CD8-positive, alpha-beta memory T cell (primary cell): ENCODE measurements around the gene CPNE4. TPM values are rescaled to one million over a fixed set of nuclear protein-coding genes. Genes with fewer than 3 reads are reported as not detected.
"Not testable (repeated sequence)": the region's sequence is repeated elsewhere in the genome, so short reads cannot be mapped to it uniquely, and the experiment has no call there.

Experiments used
- CTCF ChIA-PET: fragments of 350-600 bp; sonication (Branson Sonifier 250); formaldehyde crosslinking; loops from one replicate; lab custom pipeline; 2021; ENCODE audit warnings: antibody characterized with exemption; lab: Charles Lee
- POLR2A ChIA-PET: fragments of 350-600 bp; sonication (Branson Sonifier 250); formaldehyde crosslinking; loops from one replicate; lab custom pipeline; 2021; ENCODE audit warnings: antibody characterized with exemption; lab: Charles Lee
- DNase-seq, 5 donors: peaks; one replicate each; pipeline versions ENCODE4 v3.0.0 to v3.0.0-alpha.2; 2020 to 2022; ENCODE audit warnings: mixed read lengths in 1 of 5
- H3K27ac ChIP-seq: one replicate; pipeline ENCODE4 v1.7.0; 2013; ENCODE audit warnings: low read depth, mild to moderate bottlenecking, low read length, moderate library complexity
- H3K27me3 ChIP-seq: 2 replicates; pipeline ENCODE4 v1.7.0; 2013; ENCODE audit warnings: low read length, mild to moderate bottlenecking; ENCODE audit not compliant: insufficient read depth, poor library complexity, severe bottlenecking
- H3K36me3 ChIP-seq: 2 replicates; pipeline ENCODE4 v1.7.0; 2013; ENCODE audit warnings: mild to moderate bottlenecking, low read length, moderate library complexity; ENCODE audit not compliant: insufficient read depth
- H3K4me1 ChIP-seq: 2 replicates; pipeline ENCODE4 v1.7.0; 2013; ENCODE audit warnings: mild to moderate bottlenecking, low read length, moderate library complexity; ENCODE audit not compliant: insufficient read depth
- H3K4me3 ChIP-seq: 2 replicates; pipeline ENCODE4 v1.7.0; 2013; ENCODE audit warnings: mild to moderate bottlenecking, low read length
- H3K9me3 ChIP-seq: 2 replicates; pipeline ENCODE4 v1.7.0; 2013; ENCODE audit warnings: mild to moderate bottlenecking, low read length
- H3K27ac Mint-ChIP-seq, 8 donors: one replicate each; pipeline ENCODE4 v1.8.0; 2020 to 2021; ENCODE audit warnings: mixed read lengths in 8 of 8, mild to moderate bottlenecking in 6 of 8, inconsistent platforms in 3 of 8, moderate library complexity in 3 of 8
- H3K27me3 Mint-ChIP-seq, 2 donors: one replicate each; pipeline ENCODE4 v1.8.0; 2020 to 2021; ENCODE audit warnings: mixed read lengths in 2 of 2, mild to moderate bottlenecking in 1 of 2, moderate library complexity in 1 of 2
- H3K36me3 Mint-ChIP-seq, 3 donors: one replicate each; pipeline ENCODE4 v1.8.0; 2020 to 2021; ENCODE audit warnings: mixed read lengths in 3 of 3, inconsistent platforms in 1 of 3, mild to moderate bottlenecking in 1 of 3
- H3K4me1 Mint-ChIP-seq, 3 donors: one replicate each; pipeline ENCODE4 v1.8.0; 2020 to 2021; ENCODE audit warnings: mixed read lengths in 3 of 3, inconsistent platforms in 1 of 3, mild to moderate bottlenecking in 1 of 3
- H3K4me3 Mint-ChIP-seq, 7 donors: one replicate each; pipeline ENCODE4 v1.8.0; 2020 to 2021; ENCODE audit warnings: mixed read lengths in 7 of 7, mild to moderate bottlenecking in 6 of 7, moderate library complexity in 4 of 7, inconsistent platforms in 2 of 7
- H3K9me3 Mint-ChIP-seq, 5 donors: one replicate each; pipeline ENCODE4 v1.8.0; 2020 to 2022; ENCODE audit warnings: mixed read lengths in 5 of 5, mild to moderate bottlenecking in 3 of 5, moderate library complexity in 2 of 5, inconsistent platforms in 1 of 5
- polyA plus RNA-seq: library from polyadenylated mRNA; unstranded; fragments of 300-500 nt; fragmentation: Illumina TruSeq; gene quantifications from one replicate; pipeline ENCODE4 v1.2.3, GENCODE V29; 2021
- total RNA-seq, 2 experiments: library from RNA; stranded (reverse); gene quantifications; one replicate each; pipeline ENCODE4 v1.2.3, GENCODE V29; 2021

CPNE4 gene
- total and polyA plus RNA-seq, 3 experiments from 2014 or later: not detected

DNA sequence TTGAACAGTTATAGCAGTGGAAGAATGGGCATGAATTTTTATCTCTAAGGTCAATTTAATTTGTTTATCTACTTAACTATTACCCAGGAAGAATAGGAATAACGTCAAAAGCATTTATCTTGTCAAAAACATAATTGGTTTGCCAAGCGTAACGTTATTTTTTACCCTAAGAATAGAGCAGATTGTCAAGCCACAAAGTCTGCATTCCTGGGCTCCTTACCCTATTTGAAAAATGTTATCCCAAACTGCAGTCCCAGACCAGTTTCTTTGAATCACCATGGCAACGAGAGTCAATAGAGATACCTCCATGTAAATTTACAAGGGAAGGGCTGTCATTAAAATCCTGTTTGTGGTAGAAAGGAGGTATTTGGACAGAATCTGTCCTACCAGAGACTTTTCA is 61.1 kb downstream of the CPNE4 start:
- no peak overlapping the region for H3K4me3 Mint-ChIP-seq

GRCh38 chr3:131972550-131972949 is 62.3 kb downstream of the CPNE4 start:
- Mint-ChIP-seq H3K36me3 (no peaks in the 10 kb centered on the region), H3K4me1 (no peaks in the 10 kb centered on the region), H3K4me3 (no peak overlapping the region), H3K9me3 (peaks cover 0 to 3% (median under 1%) of the 10 kb centered on the region in 5 donors), H3K27me3 (no peaks in the 10 kb centered on the region), H3K27ac (no peak overlapping the region)
- no peaks in the 10 kb centered on the region for H3K36me3 ChIP-seq
- POLR2A ChIA-PET: no interaction called here
- no peaks in the 10 kb centered on the region for H3K9me3 ChIP-seq
- no peaks in the 10 kb centered on the region for H3K27me3 ChIP-seq
- no peaks in the 10 kb centered on the region for H3K4me1 ChIP-seq
- H3K27ac ChIP-seq: no peak overlapping the region
- CTCF ChIA-PET: interaction anchor here (0.9 kb wide), 1 partner anchor 14 kb away, joined by 3 read pairs; no protein-coding TSS in a partner anchor
- no peak for DNase-seq
- no peak overlapping the region for H3K4me3 ChIP-seq

More for the DNA sequence above, 61.1 kb downstream of the CPNE4 start:
- no peak for DNase-seq
- no peaks in the 10 kb centered on the region for H3K27me3 ChIP-seq
- POLR2A ChIA-PET: no interaction called here
- H3K36me3 Mint-ChIP-seq: no peaks in the 10 kb centered on the region
- no peaks in the 10 kb centered on the region for H3K4me1 Mint-ChIP-seq
- no peak overlapping the region for H3K27ac ChIP-seq
- no peaks in the 10 kb centered on the region for H3K9me3 ChIP-seq
- CTCF ChIA-PET: no interaction called here
- peaks cover 0 to 5% (median 2%) of the 10 kb centered on the region in 5 donors for H3K9me3 Mint-ChIP-seq
- H3K4me3 ChIP-seq: no peak overlapping the region
- H3K4me1 ChIP-seq: no peaks in the 10 kb centered on the region
- H3K36me3 ChIP-seq: no peaks in the 10 kb centered on the region
- H3K27me3 Mint-ChIP-seq: no peaks in the 10 kb centered on the region
- H3K27ac Mint-ChIP-seq: no peak overlapping the region

DNA sequence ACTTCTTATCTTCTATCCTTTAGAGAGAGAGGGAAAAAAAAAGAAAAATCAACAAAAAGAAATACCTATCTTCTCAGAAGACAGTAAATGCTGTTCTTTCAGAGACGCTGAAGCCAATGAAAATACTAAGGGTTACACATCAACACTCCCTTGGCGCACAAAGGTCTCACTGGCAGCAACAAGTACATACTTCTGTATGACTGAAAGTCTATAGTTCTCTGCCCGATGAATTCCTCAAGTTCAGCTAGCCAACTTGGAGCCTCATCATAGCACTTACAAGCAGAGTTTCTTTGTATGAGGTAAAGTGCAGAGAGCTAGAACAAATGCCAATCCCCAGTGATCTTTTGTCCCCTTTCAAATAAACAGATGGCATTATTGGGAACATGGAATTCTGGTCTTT is 62.7 kb downstream of the CPNE4 start:
- Mint-ChIP-seq H3K4me1 (no peaks in the 10 kb centered on the region), H3K9me3 (peaks cover 0 to 2% (median 0%) of the 10 kb centered on the region in 5 donors), H3K36me3 (no peaks in the 10 kb centered on the region), H3K27ac (no peak overlapping the region), H3K27me3 (no peaks in the 10 kb centered on the region), H3K4me3 (no peak overlapping the region)
- CTCF ChIA-PET: interaction anchor here (0.9 kb wide), 1 partner anchor 14 kb away, joined by 3 read pairs; no protein-coding TSS in a partner anchor
- H3K27ac ChIP-seq: no peak overlapping the region
- H3K36me3 ChIP-seq: no peaks in the 10 kb centered on the region
- POLR2A ChIA-PET: no interaction called here
- no peaks in the 10 kb centered on the region for H3K27me3 ChIP-seq
- H3K9me3 ChIP-seq: no peaks in the 10 kb centered on the region
- H3K4me3 ChIP-seq: no peak overlapping the region
- no peaks in the 10 kb centered on the region for H3K4me1 ChIP-seq
- DNase-seq: no peak

- CTCF ChIA-PET: not testable (repeated sequence)
Observed at GRCh38 chr3:131963442-131963841, 71.4 kb downstream of the CPNE4 start.

DNA sequence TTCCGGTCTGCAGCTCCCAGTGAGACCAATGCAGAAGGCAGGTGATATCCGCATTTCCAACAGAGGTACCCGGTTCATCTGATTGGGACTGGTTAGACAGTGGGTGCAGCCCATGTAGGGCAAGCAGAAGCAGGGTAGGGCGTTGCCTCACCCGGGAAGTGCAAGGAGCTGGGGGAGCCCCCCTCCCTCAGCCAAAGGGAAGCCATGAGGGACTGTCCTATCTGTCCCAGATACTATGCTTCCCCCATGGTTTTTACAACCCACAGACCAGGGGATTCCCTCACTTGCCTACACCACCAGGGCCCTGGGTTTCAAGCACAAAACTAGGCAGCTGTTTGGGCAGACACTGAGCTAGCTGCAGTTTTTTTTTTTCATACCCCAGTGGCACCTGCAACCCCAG is 71.8 kb downstream of the CPNE4 start:
- no peaks in the 10 kb centered on the region for H3K36me3 Mint-ChIP-seq
- Histone ChIP-seq H3K27me3 (no peaks in the 10 kb centered on the region), H3K9me3 (no peaks in the 10 kb centered on the region), H3K4me3 (no peak overlapping the region), H3K27ac (no peak overlapping the region), H3K4me1 (no peaks in the 10 kb centered on the region), H3K36me3 (no peaks in the 10 kb centered on the region)
- DNase-seq: no peak
- H3K4me3 Mint-ChIP-seq: no peak overlapping the region
- no peaks in the 10 kb centered on the region for H3K4me1 Mint-ChIP-seq
- H3K27ac Mint-ChIP-seq: no peak overlapping the region
- H3K9me3 Mint-ChIP-seq: peaks cover 4 to 23% (median 10%) of the 10 kb centered on the region in 5 donors
- CTCF ChIA-PET: no interaction called here
- peaks cover 2 to 8% of the 10 kb centered on the region in 2 donors for H3K27me3 Mint-ChIP-seq
- POLR2A ChIA-PET: no interaction called here

More at GRCh38 chr3:131963442-131963841, 71.4 kb downstream of the CPNE4 start:
- H3K27ac Mint-ChIP-seq, H3K36me3 ChIP-seq, H3K36me3 Mint-ChIP-seq, H3K27me3 ChIP-seq, DNase-seq, H3K4me1 Mint-ChIP-seq, H3K9me3 ChIP-seq, H3K4me3 ChIP-seq, H3K4me1 ChIP-seq, H3K27me3 Mint-ChIP-seq, H3K27ac ChIP-seq, POLR2A ChIA-PET, H3K4me3 Mint-ChIP-seq: not testable (repeated sequence)
- H3K9me3 Mint-ChIP-seq: peaks cover 4 to 23% (median 10%) of the 10 kb centered on the region in 5 donors

- H3K4me3 Mint-ChIP-seq: no peak overlapping the region
Observed at GRCh38 chr3:131960324-131960723, 74.5 kb downstream of the CPNE4 start.

DNA sequence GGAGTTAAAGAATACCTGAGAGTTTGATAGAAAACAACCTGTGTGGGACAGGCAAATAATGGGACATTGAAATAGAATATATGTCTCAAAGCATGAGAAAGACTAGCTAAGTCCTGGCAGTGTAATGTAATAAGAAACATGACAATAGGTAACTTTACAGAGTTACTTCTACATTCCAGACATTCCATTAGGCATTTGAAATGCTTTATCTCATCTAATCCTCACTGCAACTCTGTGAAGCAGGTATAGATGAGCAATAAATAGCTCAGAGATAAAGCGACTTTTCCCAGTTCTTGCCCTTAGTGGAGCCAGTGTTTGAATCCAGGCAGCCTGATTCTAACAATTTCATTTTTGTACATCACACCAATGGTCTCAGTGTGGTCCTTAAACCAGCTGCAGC is 76.8 kb downstream of the CPNE4 start:
- Mint-ChIP-seq H3K4me3 (no peak overlapping the region), H3K36me3 (no peaks in the 10 kb centered on the region), H3K4me1 (no peaks in the 10 kb centered on the region), H3K27me3 (peaks cover 4 to 8% of the 10 kb centered on the region in 2 donors), H3K27ac (no peak overlapping the region), H3K9me3 (peaks cover 0 to 5% (median 0%) of the 10 kb centered on the region in 5 donors)
- POLR2A ChIA-PET: no interaction called here
- H3K36me3 ChIP-seq: no peaks in the 10 kb centered on the region
- no peak overlapping the region for H3K4me3 ChIP-seq
- no peak for DNase-seq
- H3K4me1 ChIP-seq: no peaks in the 10 kb centered on the region
- CTCF ChIA-PET: interaction anchor here (0.9 kb wide), 1 partner anchor 14 kb away, joined by 3 read pairs; no protein-coding TSS in a partner anchor
- no peaks in the 10 kb centered on the region for H3K27me3 ChIP-seq
- H3K9me3 ChIP-seq: no peaks in the 10 kb centered on the region
- no peak overlapping the region for H3K27ac ChIP-seq

More at GRCh38 chr3:131960324-131960723, 74.5 kb downstream of the CPNE4 start:
- H3K36me3 Mint-ChIP-seq: no peaks in the 10 kb centered on the region
- no peak overlapping the region for H3K4me3 ChIP-seq
- peaks cover 2 to 8% of the 10 kb centered on the region in 2 donors for H3K27me3 Mint-ChIP-seq
- H3K36me3 ChIP-seq: no peaks in the 10 kb centered on the region
- no peaks in the 10 kb centered on the region for H3K4me1 ChIP-seq
- H3K4me1 Mint-ChIP-seq: no peaks in the 10 kb centered on the region
- no peak for DNase-seq
- no peaks in the 10 kb centered on the region for H3K27me3 ChIP-seq
- no peak overlapping the region for H3K27ac Mint-ChIP-seq
- H3K9me3 ChIP-seq: no peaks in the 10 kb centered on the region
- ChIA-PET POLR2A (no interaction called here), CTCF (no interaction called here)
- H3K9me3 Mint-ChIP-seq: peaks cover 2 to 9% (median 3%) of the 10 kb centered on the region in 5 donors
- no peak overlapping the region for H3K27ac ChIP-seq

DNA sequence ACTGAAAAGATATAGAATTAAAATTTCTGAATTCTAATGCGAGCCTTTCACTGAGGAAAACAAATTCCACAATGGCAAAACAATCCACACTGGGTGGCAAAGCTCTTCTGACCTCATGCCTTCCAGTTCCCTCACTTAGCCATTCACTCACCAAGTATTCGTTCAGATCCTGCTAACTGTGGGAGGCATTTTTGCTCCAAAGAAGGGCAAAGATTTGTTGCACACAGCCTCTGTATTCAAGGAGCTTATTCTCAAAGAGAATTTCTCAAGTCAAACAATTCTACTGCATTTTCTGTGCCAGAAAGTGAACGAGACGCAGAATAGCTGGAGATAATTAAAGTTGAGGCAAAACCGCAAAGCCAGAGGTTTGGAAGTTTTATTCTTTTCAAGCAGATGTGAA is 77.3 kb downstream of the CPNE4 start:
- Histone ChIP-seq H3K4me3 (no peak overlapping the region), H3K36me3 (no peaks in the 10 kb centered on the region), H3K27me3 (no peaks in the 10 kb centered on the region), H3K4me1 (no peaks in the 10 kb centered on the region), H3K27ac (no peak overlapping the region), H3K9me3 (no peaks in the 10 kb centered on the region)
- no peak overlapping the region for H3K27ac Mint-ChIP-seq
- DNase-seq: no peak
- POLR2A ChIA-PET: no interaction called here
- H3K4me1 Mint-ChIP-seq: no peaks in the 10 kb centered on the region
- H3K27me3 Mint-ChIP-seq: peaks cover 4 to 8% of the 10 kb centered on the region in 2 donors
- peaks cover 0 to 6% (median 0%) of the 10 kb centered on the region in 5 donors for H3K9me3 Mint-ChIP-seq
- no peak overlapping the region for H3K4me3 Mint-ChIP-seq
- no peaks in the 10 kb centered on the region for H3K36me3 Mint-ChIP-seq
- CTCF ChIA-PET: no interaction called here
